Cerebellar cortex (tissue), 1 donor: ENCODE results near the gene ACADS.
"Not testable (repeated sequence)": the region's sequence is repeated elsewhere in the genome, so short reads cannot be mapped to it uniquely, and the experiment has no call there.

Experiments
- DNase-seq: peaks from one replicate; pipeline ENCODE4 v3.0.0-alpha.2; 2015; ENCODE audit warnings: low spot score

ACADS gene

DNA sequence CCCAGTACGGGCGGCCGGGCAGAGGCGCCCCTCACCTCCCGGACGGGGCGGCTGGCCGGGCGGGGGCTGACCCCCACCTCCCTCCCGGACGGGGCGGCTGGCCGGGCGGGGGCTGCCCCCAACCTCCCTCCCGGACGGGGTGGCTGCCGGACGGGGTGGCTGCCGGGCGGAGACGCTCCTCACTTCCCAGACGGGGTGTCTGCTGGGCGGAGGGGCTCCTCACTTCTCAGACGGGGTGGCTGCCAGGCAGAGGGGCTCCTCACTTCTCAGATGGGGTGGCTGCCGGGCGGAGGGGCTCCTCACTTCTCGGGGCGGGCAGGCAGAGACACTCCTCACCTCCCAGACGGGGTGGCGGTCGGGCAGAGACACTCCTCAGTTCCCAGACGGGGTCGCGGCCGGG is 6.6 kb downstream of the ACADS start:
- not testable (repeated sequence) for DNase-seq

- no peak for DNase-seq
Measured at GRCh38 chr12:120733574-120733973, 7.9 kb downstream of the ACADS start.

DNA sequence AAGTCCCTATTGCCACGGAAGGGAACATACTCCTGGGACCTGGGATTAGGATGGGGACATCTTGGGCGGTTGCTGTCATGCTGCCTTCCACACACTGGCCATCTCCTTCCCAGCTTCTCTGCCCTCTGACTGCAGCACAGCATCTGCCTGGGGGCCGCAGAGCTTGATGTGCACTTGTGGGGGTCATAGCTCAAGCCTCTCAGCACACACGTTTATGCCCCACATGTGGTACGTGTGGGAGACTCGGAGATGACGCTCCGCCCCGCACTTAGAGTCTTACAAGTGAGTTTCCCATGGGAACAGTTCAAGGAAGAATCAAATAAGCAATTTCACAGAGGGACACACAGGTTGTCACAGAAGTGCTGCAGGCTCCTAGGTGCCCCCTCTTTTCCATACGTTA is 8.6 kb downstream of the ACADS start:
- no peak for DNase-seq

DNA sequence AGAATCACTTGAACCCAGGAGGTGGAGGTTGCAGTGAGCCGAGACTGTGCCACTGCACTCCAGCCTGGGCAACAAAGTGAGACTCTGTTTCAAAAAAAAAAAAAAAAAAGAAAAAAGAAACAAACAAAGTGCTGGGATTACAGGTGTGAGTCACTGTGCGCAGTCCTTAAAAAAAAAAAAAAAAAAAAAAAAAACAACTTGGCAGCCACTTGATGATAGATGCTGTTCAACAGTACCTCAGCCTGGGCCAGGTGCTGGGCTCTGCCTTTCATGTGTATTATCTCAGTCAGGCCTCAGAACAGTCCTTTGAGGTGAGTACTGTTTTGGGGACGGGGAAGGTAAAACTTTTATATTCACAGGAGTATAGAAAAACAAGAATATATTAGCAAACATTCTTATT is 9.6 kb downstream of the ACADS start:
- DNase-seq = no peak

DNA sequence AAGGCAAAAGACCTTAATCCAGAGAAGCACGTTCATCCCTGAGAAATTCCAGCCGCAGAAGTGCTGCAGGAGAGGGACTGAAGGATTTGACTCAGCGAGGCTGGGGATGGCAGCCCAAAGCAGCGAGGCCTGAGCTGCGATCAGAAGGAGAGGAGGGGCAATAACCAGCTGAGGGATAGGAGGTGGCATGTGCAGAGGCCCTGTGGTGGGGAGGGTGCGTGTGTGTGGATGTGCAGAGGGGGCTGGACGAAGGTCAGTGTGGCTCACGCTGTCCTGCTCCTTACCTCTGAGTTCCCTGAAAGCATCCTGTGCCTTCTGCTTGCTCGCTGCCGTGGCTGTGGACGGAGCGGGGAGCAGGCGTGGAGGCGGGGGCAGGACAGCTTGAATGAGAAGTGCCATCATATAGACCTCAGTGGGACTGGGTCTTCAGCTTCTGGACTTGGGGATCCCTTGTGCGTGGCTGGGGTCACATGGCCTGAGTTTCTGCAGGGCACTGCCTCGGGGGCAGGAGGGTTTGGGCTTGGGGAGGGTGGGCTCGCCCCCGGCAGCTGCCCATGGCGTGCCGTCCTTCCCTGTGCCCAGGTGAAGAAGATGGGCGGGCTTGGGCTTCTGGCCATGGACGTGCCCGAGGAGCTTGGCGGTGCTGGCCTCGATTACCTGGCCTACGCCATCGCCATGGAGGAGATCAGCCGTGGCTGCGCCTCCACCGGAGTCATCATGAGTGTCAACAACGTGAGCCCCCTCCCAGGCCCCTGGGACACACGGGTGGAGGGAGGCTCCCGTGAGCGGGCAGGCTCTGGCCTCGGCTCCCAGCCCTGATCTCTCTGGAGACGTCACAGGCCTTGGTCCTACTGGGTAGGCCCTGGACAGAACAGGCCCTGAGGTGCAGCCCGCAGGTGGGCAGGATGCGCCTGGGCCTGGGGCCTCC is 11.0 kb downstream of the ACADS start:
- DNase-seq = no peak

DNA sequence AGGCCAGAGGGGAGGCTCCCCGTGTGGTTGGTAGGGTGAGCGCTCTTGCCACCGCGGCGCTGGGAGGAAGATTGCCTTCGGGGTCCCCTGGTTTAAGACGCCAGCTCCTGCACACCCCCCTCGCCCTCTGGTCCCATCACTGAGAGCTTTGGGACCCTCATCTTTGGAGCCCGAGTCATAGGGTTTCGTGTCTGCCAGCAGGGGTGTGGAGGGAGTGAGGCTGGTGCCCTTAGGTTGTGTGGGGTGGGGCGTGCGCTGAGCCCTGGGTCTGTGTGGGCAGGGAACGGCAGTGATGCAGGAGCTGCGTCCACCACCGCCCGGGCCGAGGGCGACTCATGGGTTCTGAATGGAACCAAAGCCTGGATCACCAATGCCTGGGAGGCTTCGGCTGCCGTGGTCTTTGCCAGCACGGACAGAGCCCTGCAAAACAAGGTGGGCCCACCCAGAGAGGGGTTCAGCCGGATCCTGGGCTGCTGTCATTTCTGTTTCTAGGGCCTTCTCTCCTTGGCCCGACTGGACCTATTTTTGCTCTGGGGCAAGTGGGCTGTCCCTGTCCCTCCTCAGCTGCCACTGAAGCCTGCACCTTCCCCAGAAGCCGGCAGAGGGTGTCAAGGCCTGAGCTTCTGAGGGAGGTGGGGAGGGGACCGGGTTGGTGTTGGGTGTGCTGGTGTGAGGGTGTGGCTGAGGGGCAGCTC is 12.1 kb downstream of the ACADS start:
- no peak for DNase-seq

DNA sequence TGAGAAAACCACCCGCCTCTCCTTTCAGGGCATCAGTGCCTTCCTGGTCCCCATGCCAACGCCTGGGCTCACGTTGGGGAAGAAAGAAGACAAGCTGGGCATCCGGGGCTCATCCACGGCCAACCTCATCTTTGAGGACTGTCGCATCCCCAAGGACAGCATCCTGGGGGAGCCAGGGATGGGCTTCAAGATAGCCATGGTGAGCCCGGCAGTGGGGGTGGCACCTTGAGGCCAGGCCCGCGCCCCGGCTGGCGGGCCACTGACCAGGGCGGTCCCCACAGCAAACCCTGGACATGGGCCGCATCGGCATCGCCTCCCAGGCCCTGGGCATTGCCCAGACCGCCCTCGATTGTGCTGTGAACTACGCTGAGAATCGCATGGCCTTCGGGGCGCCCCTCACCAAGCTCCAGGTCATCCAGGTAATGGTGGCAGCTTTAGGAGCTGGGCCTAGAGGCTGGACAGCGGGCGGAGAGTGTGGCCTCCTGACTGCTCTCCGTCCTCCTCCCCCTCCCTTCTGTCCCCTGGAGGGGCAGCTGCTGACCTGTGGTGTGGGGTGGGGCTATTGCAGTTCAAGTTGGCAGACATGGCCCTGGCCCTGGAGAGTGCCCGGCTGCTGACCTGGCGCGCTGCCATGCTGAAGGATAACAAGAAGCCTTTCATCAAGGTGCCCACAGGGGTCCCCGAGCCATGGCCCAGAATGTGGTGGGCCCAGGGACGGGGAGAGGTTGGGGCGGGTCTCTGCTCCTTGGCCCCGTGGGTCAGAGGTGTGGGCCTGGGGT is 12.8 kb downstream of the ACADS start:
- no peak for DNase-seq

GRCh38 chr12:120739031-120739762 is 13.6 kb downstream of the ACADS start:
- DNase-seq = no peak

DNA sequence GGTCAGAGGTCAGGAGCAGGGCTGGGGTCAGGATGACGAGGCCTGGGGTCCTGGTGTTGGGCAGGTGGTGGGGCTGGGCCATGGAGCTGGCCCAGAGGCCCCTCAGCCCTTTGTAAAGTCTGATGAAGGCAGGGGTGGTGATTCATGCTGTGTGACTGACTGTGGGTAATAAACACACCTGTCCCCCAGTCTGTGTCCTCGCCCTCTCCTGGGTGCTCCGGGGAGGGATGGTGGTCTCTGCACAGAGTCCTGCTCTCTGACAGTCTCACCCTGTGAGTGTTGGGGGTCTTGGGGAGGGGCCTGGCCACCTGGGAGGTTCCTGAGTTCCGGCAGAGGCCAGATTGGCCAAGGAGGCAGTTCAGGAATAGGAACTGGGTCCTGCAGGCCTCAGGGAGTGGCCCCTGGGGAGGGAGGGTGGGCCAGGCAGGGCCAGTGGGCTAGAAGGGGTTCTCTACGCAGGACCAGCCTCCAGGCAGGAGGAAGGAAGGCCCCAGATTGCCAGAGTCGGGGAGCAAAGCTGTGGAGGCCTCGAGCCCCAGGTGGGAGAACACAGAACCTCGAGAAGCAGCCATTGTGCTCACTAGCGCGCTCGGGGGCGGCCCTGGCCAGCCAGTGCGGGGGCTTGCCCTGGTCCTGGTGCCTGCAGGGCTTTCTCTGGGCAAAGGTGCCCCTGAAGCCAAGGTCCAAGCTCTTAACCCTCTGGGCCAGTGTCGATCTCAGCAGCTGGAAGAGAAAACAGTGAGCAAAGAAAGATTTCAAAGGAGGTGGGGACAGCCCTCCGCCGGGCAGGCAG is 14.4 kb downstream of the ACADS start:
- DNase-seq = no peak

- no peak for DNase-seq
Measured at GRCh38 chr12:120740871-120741270, 15.2 kb downstream of the ACADS start.

DNA sequence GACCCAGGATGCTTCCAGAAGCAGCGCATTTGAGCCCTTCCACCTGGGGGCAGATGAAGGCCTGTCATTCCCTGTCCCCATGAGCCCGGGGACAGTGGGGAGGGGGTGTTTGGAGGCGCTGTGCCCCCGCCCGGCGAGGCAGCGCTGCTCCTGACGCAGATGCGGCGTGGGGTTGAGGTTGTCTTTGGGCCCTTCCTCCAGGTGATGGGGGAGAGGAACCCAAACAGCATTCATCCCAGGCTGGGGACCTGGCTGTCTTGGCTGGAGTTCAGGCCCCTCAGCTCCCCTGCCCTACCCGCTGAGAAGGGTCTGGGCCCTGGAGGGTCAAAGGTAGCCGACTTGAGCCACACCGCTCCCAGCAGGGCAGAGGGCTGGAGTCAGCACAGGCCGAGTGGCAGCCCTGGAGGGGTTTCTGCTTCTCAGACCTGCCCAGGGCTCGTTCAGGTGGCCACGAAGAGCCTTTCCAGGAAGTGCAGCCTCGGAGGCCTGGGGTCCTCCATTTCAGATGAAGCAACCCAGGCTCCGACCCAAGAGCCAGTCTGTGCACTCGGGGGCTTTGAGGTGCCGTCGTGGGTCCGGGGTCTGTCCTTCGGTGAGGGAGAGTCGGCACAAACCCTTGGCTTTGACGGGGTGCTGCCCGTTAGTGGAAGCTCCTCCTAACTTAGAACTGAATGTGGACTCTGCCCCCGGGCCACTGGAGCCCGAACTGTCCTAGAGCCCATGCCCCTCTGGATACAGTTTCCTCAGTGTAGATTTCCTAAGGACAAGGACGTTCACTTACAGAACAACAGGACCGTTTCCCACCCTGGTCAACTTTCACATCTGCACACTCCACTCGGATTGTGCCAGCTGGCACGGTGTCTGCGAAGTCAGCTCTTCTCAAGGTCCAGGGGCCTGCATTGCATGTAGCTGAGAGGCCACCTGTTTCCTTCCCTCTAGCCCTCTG is 16.1 kb downstream of the ACADS start:
- DNase-seq = no peak

- DNase-seq = no peak
Measured at GRCh38 chr12:120744922-120745493, 19.4 kb downstream of the ACADS start.

- DNase-seq = no peak
Measured at GRCh38 chr12:120748242-120748641, 22.6 kb downstream of the ACADS start.

GRCh38 chr12:120749256-120749655 is 23.6 kb downstream of the ACADS start:
- no peak for DNase-seq

- no peak for DNase-seq
Measured at GRCh38 chr12:120750806-120751205, 25.2 kb downstream of the ACADS start.

GRCh38 chr12:120751389-120751788 is 25.8 kb downstream of the ACADS start:
- DNase-seq = no peak

DNA sequence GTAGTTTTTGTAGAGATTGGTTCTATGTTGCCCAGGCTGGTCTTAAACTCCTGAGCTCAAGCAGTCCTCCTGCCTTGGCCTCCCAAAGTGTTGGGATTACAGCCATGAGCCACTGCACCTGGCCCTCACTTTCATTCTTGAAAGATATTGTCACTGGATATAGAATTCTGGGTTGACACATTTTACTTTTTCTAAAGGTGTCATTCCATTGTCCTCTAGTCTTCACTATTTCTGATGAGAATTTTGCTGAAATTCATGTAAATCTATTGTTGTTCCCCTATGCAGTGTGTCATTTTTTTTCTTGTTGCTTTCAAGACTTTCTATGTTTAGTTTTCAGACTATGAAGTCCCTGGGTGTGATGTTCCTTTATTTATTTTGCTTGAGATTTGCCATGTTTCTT is 29.2 kb downstream of the ACADS start:
- no peak for DNase-seq

- DNase-seq = no peak
Measured at GRCh38 chr12:120755269-120755668, 29.6 kb downstream of the ACADS start.

DNA sequence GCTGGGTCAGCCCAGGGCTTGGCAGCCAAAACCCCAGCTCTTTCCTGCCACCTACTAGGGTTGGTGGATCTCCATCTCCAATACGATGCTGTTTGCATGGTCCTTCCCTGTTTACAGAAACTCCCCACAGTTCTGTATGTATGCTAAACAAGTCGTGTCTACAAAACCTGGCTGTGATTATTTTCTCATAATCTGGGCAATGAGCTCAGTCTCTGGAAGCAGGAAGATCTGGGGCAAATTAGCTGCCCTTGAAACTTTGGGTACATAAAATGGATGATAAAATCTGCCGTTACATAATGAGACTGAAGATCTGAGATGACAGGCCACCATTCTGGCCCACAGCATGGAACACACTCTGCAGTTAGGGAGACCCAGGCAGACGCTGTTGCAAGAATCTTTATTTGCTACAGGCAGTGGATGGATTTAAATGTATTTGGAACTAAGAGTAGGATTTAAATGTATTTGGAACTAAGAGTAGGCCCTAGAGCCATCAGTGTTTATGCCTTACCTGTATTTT is 31.7 kb downstream of the ACADS start:
- no peak for DNase-seq
